Type B pancreatic cell (in vitro differentiated cells): Measurements from ENCODE around the gene BTLA. TPM values are rescaled to one million over a fixed set of nuclear protein-coding genes. Genes with fewer than 3 reads are reported as not detected.
"Not testable (repeated sequence)": the region's sequence is repeated elsewhere in the genome, so short reads cannot be mapped to it uniquely, and the experiment has no call there.

ENCODE experiments used
- DNase-seq: peaks from one replicate; pipeline ENCODE4 v3.0.0; 2021; ENCODE audit warnings: mixed read lengths; ENCODE audit not compliant: unreplicated experiment; ENCODE audit errors: extremely low spot score
- H3K27ac Mint-ChIP-seq: 2 replicates; pipeline ENCODE4 v1.8.0; 2021; ENCODE audit warnings: mild to moderate bottlenecking, mixed read lengths
- H3K27me3 Mint-ChIP-seq: 2 replicates; pipeline ENCODE4 v1.8.0; 2021; ENCODE audit warnings: mixed read lengths
- H3K36me3 Mint-ChIP-seq: 2 replicates; pipeline ENCODE4 v1.8.0; 2021; ENCODE audit warnings: mixed read lengths
- H3K4me1 Mint-ChIP-seq: one replicate; pipeline ENCODE4 v1.8.0; 2021; ENCODE audit warnings: mixed read lengths; ENCODE audit not compliant: unreplicated experiment
- H3K4me3 Mint-ChIP-seq: 2 replicates; pipeline ENCODE4 v1.8.0; 2021; ENCODE audit warnings: mild to moderate bottlenecking, mixed read lengths
- H3K9me3 Mint-ChIP-seq: 2 replicates; pipeline ENCODE4 v1.8.0; 2021; ENCODE audit warnings: mixed read lengths
- total RNA-seq: library from RNA; stranded (reverse); gene quantifications from 2 replicates; pipeline ENCODE4 v1.2.1, GENCODE V29; 2021; ENCODE audit warnings: low replicate concordance
- TF ChIP-seq, protein P1 (sequence below): fragments of 200-600 bp; sonication (generic); conservative IDR thresholded peaks from 2 replicates; pipeline ENCODE4 v1.5.0; 2021; ENCODE audit warnings: antibody characterized with exemption, mild to moderate bottlenecking

Gene BTLA
- total RNA-seq, 1 donor from 2014 or later, result not detected

DNA sequence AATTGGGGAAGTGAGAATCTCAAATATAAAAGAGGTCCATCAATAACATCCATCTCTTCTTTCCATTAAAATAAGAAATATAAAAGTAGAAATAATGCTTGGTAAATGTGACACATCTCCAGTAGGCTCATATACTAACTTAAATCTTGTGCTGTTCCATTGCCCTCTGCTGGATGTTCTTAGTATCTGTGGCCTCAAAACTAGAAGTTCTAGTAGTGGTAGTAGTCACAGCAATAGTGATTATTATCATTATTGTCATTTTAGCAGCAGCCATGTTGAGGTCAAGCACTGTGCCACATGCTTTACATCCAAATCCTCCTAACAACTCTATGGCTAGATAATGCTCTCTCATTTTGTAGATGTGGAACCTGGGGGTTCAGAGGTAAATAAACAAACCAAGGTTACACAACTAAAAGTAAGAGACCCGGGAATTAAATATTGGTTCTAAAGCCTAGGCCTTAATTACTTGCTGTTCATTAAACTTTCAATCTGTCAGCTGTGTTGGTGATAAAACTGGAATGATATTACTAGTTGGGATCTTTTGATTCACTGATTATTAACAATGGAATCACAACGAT lies 20.2 kb upstream of the BTLA start:
- DNase-seq, result no peak
- H3K36me3 Mint-ChIP-seq, result peaks cover under 1% of the 10 kb centered on the region

DNA sequence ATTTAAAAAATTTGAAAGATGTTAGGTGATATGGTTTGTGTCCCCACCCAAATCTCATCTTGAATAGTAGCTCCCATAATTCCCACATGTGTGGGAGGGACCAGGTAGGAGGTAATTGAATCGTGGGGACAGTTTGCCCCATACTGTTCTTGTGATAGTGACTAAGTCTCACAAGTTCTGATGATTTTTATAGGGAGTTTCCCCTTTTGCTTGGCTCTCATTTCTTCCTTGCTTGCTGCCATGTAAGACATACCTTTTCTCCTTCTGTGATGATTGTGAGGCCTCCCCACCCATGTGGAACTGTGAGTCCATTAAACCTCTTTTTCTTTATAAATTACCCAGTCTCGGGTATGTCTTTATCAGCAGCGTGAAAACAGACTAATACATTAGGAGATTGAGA lies 19.7 kb upstream of the BTLA start:
- not testable (repeated sequence) for H3K4me1 Mint-ChIP-seq, H3K4me3 Mint-ChIP-seq, H3K9me3 Mint-ChIP-seq, DNase-seq, H3K27ac Mint-ChIP-seq, H3K36me3 Mint-ChIP-seq, H3K27me3 Mint-ChIP-seq

More for the DNA sequence above, 20.2 kb upstream of the BTLA start:
- H3K4me3 Mint-ChIP-seq, result no peak overlapping the region
- TF ChIP-seq, protein P1, sequence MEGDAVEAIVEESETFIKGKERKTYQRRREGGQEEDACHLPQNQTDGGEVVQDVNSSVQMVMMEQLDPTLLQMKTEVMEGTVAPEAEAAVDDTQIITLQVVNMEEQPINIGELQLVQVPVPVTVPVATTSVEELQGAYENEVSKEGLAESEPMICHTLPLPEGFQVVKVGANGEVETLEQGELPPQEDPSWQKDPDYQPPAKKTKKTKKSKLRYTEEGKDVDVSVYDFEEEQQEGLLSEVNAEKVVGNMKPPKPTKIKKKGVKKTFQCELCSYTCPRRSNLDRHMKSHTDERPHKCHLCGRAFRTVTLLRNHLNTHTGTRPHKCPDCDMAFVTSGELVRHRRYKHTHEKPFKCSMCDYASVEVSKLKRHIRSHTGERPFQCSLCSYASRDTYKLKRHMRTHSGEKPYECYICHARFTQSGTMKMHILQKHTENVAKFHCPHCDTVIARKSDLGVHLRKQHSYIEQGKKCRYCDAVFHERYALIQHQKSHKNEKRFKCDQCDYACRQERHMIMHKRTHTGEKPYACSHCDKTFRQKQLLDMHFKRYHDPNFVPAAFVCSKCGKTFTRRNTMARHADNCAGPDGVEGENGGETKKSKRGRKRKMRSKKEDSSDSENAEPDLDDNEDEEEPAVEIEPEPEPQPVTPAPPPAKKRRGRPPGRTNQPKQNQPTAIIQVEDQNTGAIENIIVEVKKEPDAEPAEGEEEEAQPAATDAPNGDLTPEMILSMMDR, result peak; percentile 89
- no peak overlapping the region for H3K27ac Mint-ChIP-seq
- H3K9me3 Mint-ChIP-seq, result no peaks in the 10 kb centered on the region
- H3K27me3 Mint-ChIP-seq, result no peaks in the 10 kb centered on the region
- H3K4me1 Mint-ChIP-seq, result no peaks in the 10 kb centered on the region

DNA sequence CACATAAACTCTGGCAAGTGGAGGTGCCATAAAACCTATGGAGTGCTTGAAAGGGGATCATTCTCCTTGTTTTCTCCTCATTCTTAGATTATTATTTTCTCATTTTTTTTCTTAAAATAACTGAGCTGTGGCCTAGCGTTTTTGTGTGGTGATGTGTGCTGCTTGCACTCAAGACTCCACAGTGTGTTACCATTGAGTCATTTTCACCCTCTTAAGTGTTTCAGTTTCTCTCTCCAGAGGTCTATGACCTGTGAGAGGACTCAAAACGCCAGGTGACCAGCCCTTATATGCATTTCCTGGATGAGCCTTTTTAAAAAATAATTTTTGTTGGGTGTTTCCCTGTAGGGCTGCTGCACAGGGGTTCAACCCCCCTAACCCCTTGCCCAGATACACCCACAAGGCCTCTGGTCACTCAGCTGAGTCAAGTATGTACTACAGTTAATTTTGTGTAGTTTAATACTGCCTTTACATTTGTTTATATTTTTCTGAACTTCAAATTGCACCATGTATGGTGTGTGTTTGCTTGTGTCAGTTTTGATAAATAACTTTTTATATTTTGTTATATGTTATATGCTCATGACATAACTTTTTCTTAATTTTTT lies 15.4 kb upstream of the BTLA start:
- TF ChIP-seq, protein P1, result no peak
- H3K4me3 Mint-ChIP-seq, result no peak overlapping the region
- H3K27ac Mint-ChIP-seq, result no peak overlapping the region
- H3K27me3 Mint-ChIP-seq, result no peaks in the 10 kb centered on the region
- H3K36me3 Mint-ChIP-seq, result peaks cover 3% of the 10 kb centered on the region
- peaks cover 6% of the 10 kb centered on the region for H3K9me3 Mint-ChIP-seq
- H3K4me1 Mint-ChIP-seq, result no peaks in the 10 kb centered on the region
- DNase-seq, result no peak

DNA sequence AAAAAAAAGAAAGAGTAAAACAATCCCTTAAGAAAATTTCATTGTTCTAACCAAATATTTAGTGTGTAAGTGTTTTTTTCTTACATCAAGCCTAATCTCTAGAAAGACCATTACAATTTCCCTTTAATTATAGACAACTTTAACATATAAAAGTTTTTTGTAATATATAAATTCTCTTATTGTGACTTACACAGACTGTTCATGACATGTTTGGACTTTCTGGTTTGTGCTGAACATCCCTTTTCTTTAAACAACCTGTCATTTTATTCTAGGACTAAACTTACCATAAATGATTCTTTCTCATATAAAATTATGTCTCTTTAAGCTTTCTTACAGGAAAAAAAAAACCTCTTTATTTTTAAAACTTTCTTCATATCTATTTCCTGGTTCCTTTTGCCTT lies 13.0 kb upstream of the BTLA start:
- peaks cover 6% of the 10 kb centered on the region for H3K9me3 Mint-ChIP-seq
- no peak overlapping the region for H3K27ac Mint-ChIP-seq
- no peaks in the 10 kb centered on the region for H3K4me1 Mint-ChIP-seq
- no peak overlapping the region for H3K4me3 Mint-ChIP-seq
- peaks cover 3% of the 10 kb centered on the region for H3K36me3 Mint-ChIP-seq
- no peaks in the 10 kb centered on the region for H3K27me3 Mint-ChIP-seq
- DNase-seq, result no peak
- TF ChIP-seq, protein P1, result no peak

DNA sequence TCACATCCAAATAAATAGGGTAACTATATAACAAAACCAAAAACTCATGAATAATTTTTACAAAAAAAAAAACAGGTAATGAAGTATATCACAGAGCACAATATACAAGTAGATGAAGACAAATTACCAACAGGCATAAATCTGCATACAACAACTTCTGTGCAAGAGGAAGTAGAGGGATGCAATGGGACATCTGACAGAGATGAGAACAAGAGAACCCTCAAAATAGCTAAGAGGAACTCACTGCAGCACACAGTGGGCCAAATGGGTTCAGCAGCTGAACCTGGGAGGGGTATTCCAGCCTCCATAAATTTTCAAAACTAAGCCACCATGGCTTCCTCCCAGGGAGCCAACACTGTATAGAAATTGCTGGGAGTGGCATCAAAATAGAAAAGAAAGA lies 9.6 kb upstream of the BTLA start:
- H3K27ac Mint-ChIP-seq, result no peak overlapping the region
- peaks cover 3% of the 10 kb centered on the region for H3K36me3 Mint-ChIP-seq
- H3K27me3 Mint-ChIP-seq, result no peaks in the 10 kb centered on the region
- no peak for DNase-seq
- H3K9me3 Mint-ChIP-seq, result peaks cover 6% of the 10 kb centered on the region
- no peak overlapping the region for H3K4me3 Mint-ChIP-seq
- no peaks in the 10 kb centered on the region for H3K4me1 Mint-ChIP-seq
- TF ChIP-seq, protein P1, result no peak

DNA sequence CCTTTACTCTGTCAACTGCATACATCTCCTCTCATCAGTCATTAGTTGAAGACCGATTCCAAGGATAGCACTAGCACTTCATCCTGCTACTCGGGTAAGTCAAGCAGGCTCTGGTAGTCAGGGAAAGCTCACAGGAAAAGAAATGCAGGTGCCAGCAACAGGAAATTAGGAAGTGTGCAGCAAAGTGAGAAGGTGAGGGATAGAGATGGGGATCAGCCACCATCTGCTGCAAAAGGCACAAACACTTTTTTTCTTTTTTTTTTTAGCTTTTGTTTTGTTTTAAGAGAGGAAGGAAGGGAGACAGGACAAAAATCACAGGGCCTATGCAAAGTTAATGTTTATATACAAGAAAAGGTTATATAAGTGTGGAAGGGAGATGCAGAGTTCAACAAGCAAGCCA lies 9.0 kb upstream of the BTLA start:
- peaks cover 6% of the 10 kb centered on the region for H3K9me3 Mint-ChIP-seq
- DNase-seq, result no peak
- H3K4me3 Mint-ChIP-seq, result no peak overlapping the region
- TF ChIP-seq, protein P1, result no peak
- no peaks in the 10 kb centered on the region for H3K4me1 Mint-ChIP-seq
- peaks cover 3% of the 10 kb centered on the region for H3K36me3 Mint-ChIP-seq
- H3K27ac Mint-ChIP-seq, result no peak overlapping the region
- H3K27me3 Mint-ChIP-seq, result no peaks in the 10 kb centered on the region
